ENCODE measurements around the gene FBXW12. TPM values are rescaled to one million over a fixed set of nuclear protein-coding genes. Genes with fewer than 3 reads are reported as not detected.

Gene FBXW12
- total RNA-seq, 6 donors from 2014 or later: not detected

DNA sequence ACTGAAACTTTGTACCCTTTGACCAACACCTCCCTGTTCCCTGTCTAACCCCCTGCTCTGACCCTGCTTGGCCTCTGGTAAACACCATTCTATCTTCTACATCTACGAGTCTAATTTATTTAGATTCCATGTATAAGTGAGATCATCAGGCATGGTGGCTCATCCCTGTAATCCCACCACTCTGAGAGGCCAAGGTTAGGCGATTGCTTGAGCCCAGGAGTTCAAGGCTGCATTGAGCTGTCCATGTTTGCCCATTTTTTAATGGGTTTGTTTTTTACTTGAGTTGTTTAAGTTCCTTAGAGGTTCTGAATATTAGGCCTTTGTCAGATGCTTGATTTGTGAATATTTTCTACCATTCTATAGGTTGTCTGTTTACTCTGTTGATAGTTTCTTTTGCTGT is 16.9 kb downstream of the FBXW12 start:
- 67 to 80% methylated on average over 2 of the region's 2 CpGs for WGBS, 2 donors

DNA sequence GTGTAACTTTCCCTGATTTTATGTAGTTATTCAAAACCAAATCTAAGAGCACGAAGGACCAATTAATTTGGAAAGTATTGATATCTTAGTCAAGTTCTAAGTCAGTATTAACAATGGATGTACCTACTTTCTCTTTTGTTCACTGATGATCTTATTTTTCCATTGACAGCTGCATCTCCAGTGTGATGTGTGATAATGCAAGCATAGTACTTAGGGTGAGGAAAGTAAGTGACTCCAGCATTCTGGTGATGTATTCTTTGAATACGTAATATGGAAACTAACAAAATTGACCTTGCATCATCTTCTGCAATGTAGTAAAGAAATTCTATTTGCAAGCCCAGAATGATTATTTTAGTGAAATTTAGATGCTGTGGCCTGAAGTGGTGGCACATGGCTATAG is 22.4 kb downstream of the FBXW12 start:
- no peaks in the 10 kb centered on the region for H3K9me3 ChIP-seq
- no peaks in the 10 kb centered on the region for H3K36me3 ChIP-seq
- DNase-seq (no peak), ATAC-seq (ENCODE audit: low FRiP score in 2 of 2) (no peak)
- TF ChIP-seq, protein P1, sequence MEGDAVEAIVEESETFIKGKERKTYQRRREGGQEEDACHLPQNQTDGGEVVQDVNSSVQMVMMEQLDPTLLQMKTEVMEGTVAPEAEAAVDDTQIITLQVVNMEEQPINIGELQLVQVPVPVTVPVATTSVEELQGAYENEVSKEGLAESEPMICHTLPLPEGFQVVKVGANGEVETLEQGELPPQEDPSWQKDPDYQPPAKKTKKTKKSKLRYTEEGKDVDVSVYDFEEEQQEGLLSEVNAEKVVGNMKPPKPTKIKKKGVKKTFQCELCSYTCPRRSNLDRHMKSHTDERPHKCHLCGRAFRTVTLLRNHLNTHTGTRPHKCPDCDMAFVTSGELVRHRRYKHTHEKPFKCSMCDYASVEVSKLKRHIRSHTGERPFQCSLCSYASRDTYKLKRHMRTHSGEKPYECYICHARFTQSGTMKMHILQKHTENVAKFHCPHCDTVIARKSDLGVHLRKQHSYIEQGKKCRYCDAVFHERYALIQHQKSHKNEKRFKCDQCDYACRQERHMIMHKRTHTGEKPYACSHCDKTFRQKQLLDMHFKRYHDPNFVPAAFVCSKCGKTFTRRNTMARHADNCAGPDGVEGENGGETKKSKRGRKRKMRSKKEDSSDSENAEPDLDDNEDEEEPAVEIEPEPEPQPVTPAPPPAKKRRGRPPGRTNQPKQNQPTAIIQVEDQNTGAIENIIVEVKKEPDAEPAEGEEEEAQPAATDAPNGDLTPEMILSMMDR (IDR thresholded peaks at IDR 0.05): no peak
- TF ChIP-seq POLR2A (IDR thresholded peaks at IDR 0.05): no peak
- no peak for TF ChIP-seq EP300 (IDR thresholded peaks at IDR 0.05)
- TF ChIP-seq POLR2AphosphoS5 (IDR thresholded peaks at IDR 0.05): no peak
- H3K4me1 ChIP-seq: no peaks in the 10 kb centered on the region
- H3K27me3 ChIP-seq: no peaks in the 10 kb centered on the region
- no peak overlapping the region for H3K27ac ChIP-seq
- no peak overlapping the region for H3K4me3 ChIP-seq
- WGBS, 2 donors: 82 to 86% methylated on average over 2 of the region's 2 CpGs

More for the DNA sequence above, 16.9 kb downstream of the FBXW12 start:
- TF ChIP-seq POLR2A (IDR thresholded peaks at IDR 0.05) (no peak), POLR2AphosphoS5 (IDR thresholded peaks at IDR 0.05) (no peak), EP300 (IDR thresholded peaks at IDR 0.05) (no peak)
- TF ChIP-seq, protein P1 (IDR thresholded peaks at IDR 0.05): no peak
- Histone ChIP-seq H3K36me3 (no peaks in the 10 kb centered on the region), H3K27ac (no peak overlapping the region), H3K4me3 (no peak overlapping the region), H3K9me3 (no peaks in the 10 kb centered on the region), H3K27me3 (no peaks in the 10 kb centered on the region), H3K4me1 (no peaks in the 10 kb centered on the region)
- DNase-seq (no peak), ATAC-seq (ENCODE audit: low FRiP score in 2 of 2) (no peak)

DNA sequence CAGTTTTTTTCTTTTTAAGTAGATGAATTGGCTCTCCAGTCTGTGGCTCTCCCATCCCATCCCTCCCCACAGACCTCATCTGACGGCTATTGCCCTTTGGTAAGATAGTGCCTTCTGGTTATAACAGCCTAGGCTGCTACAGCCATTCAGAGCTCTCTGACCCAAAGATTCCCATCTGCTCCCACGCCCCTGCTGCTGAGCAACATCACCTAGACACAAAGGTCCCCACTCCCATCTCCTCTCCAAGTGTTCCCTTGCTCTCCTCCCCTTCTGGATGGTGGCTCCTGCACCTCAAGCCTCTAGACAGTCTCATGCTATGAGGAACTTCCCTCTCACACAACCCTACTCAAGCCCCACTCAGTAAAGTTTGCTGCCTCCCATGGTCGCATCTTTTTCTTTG is 23.7 kb downstream of the FBXW12 start:
- ATAC-seq (ENCODE audit: low FRiP score in 2 of 2): no peak
- 73 to 82% methylated on average over 3 of the region's 3 CpGs for WGBS, 2 donors

DNA sequence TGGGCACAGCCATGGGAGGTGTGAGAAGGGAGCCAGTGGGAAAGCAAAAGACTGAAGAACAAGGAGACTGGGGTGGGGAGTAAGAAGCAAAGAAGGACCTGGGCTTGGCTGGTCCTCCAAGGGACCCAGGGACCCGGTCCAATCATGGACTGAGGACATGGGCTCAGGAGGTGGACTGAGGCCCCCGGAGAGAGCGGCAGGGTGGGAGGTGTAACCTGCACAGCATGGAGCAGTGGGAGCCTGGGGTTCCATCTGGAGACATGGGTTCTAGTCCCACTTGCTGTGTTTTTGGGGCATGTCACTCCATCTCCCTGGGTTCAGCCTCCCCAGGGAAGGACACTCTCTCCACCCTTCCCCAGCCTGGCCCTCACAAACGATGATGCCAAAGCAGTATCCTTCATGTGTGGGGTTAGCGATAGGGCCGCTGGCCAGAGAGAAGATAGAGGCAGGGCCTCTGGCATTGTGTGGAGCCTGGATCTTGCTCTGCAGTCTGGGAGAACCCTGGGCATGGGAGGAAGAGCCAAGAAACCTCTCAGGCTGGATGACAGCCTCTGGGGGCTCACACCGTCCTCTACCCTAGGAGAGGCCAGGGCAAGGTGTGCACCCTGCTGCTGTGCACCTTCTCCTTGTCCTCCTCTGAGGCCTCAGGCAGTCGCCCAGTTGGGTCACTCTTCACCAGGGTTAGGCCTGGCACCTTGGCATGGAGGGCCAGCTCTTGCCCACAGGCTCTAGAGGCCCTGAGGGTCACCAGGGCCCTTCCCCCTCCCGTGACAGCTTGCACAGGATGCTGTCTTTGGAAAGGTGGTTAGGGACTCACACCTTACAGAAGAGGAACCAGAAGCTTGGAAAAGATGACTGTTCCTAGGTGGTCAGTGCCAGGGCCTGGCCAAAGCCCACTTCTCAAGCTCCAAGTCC is 26.0 kb downstream of the FBXW12 start:
- Histone ChIP-seq H3K4me3 (no peak overlapping the region), H3K27ac (no peak overlapping the region), H3K9me3 (no peaks in the 10 kb centered on the region), H3K27me3 (no peaks in the 10 kb centered on the region), H3K36me3 (no peaks in the 10 kb centered on the region), H3K4me1 (no peaks in the 10 kb centered on the region)
- no peak for DNase-seq
- TF ChIP-seq, protein P1 (IDR thresholded peaks at IDR 0.05): no peak
- no peak for TF ChIP-seq POLR2AphosphoS5 (IDR thresholded peaks at IDR 0.05)
- no peak for TF ChIP-seq POLR2A (IDR thresholded peaks at IDR 0.05)
- TF ChIP-seq EP300 (IDR thresholded peaks at IDR 0.05): no peak
- WGBS, 2 donors: 69 to 83% methylated on average over 7 to 8 of the region's 9 CpGs
- peak in 1 of 2 donors; percentile 38 for ATAC-seq (ENCODE audit: low FRiP score in 2 of 2)

More for the DNA sequence above, 23.7 kb downstream of the FBXW12 start:
- no peaks in the 10 kb centered on the region for H3K36me3 ChIP-seq
- H3K27me3 ChIP-seq: no peaks in the 10 kb centered on the region
- TF ChIP-seq, protein P1 (IDR thresholded peaks at IDR 0.05): no peak
- no peak for TF ChIP-seq POLR2AphosphoS5 (IDR thresholded peaks at IDR 0.05)
- no peak for TF ChIP-seq EP300 (IDR thresholded peaks at IDR 0.05)
- no peak for TF ChIP-seq POLR2A (IDR thresholded peaks at IDR 0.05)
- no peaks in the 10 kb centered on the region for H3K4me1 ChIP-seq
- H3K4me3 ChIP-seq: no peak overlapping the region
- DNase-seq: no peak
- H3K27ac ChIP-seq: no peak overlapping the region
- no peaks in the 10 kb centered on the region for H3K9me3 ChIP-seq
